Hepatocyte (in vitro differentiated cells): ENCODE results near the gene AP3S2. TPM values are rescaled to one million over a fixed set of nuclear protein-coding genes. Genes with fewer than 3 reads are reported as not detected.
A peak's percentile ranks its signal among the peaks of the same experiment; 100 is the strongest.

Experiments
- DNase-seq: peaks from one replicate; pipeline ENCODE4 v3.0.0-alpha.2; 2016; ENCODE audit warnings: low spot score
- H2AFZ ChIP-seq: fragments of 200-600 bp; sonication (generic); 2 replicates; pipeline ENCODE4 v1.6.0; 2016; ENCODE audit warnings: antibody characterized with exemption, mild to moderate bottlenecking
- H3K27ac ChIP-seq: fragments of 200-600 bp; sonication (generic); 2 replicates; pipeline ENCODE4 v1.5.1; 2016; ENCODE audit warnings: mild to moderate bottlenecking
- H3K27me3 ChIP-seq: fragments of 200-600 bp; sonication (generic); 2 replicates; pipeline ENCODE4 v1.6.1; 2016
- H3K36me3 ChIP-seq: fragments of 200-600 bp; sonication (generic); replicated peaks from 2 replicates; pipeline ENCODE4 v1.5.1; 2016; ENCODE audit warnings: low read depth; ENCODE audit not compliant: insufficient read depth
- H3K4me1 ChIP-seq: fragments of 200-600 bp; sonication (generic); 2 replicates; pipeline ENCODE4 v1.5.1; 2016; ENCODE audit warnings: mild to moderate bottlenecking, moderate library complexity; ENCODE audit not compliant: insufficient read depth
- H3K4me2 ChIP-seq: fragments of 200-600 bp; sonication (generic); 2 replicates; pipeline ENCODE4 v1.6.0; 2016
- H3K4me3 ChIP-seq: fragments of 200-600 bp; sonication (generic); 2 replicates; pipeline ENCODE4 v1.5.1; 2016; ENCODE audit warnings: mild to moderate bottlenecking
- H3K79me2 ChIP-seq: fragments of 200-600 bp; sonication (generic); 2 replicates; pipeline ENCODE4 v1.6.0; 2017; ENCODE audit warnings: mild to moderate bottlenecking
- H3K9me2 ChIP-seq: fragments of 200-600 bp; sonication (generic); replicated peaks from 2 replicates; pipeline ENCODE4 v1.6.0; 2017; ENCODE audit warnings: mild to moderate bottlenecking; ENCODE audit not compliant: insufficient read depth
- H3K9me3 ChIP-seq: fragments of 200-600 bp; sonication (generic); 2 replicates; pipeline ENCODE4 v1.5.1; 2016; ENCODE audit warnings: low read depth, mild to moderate bottlenecking
- H4K20me1 ChIP-seq: fragments of 200-600 bp; sonication (generic); 2 replicates; pipeline ENCODE4 v1.6.0; 2016; ENCODE audit warnings: mild to moderate bottlenecking; ENCODE audit not compliant: insufficient read depth, poor library complexity, severe bottlenecking
- CTCF ChIP-seq: fragments of 200-600 bp; sonication (generic); IDR thresholded peaks from 2 replicates; pipeline ENCODE4 v1.5.1; 2016; ENCODE audit warnings: antibody characterized with exemption, mild to moderate bottlenecking; ENCODE audit not compliant: poor library complexity
- EZH2 ChIP-seq: fragments of 200-600 bp; sonication (generic); IDR thresholded peaks from 2 replicates; pipeline ENCODE4 v1.6.1; 2016; ENCODE audit warnings: antibody characterized with exemption, mild to moderate bottlenecking, borderline replicate concordance
- EZH2phosphoT487 ChIP-seq: fragments of 200-600 bp; sonication (generic); IDR thresholded peaks from one replicate; pipeline ENCODE4 v1.6.1; 2018; ENCODE audit warnings: antibody characterized with exemption, mild to moderate bottlenecking, low read depth, moderate library complexity; ENCODE audit not compliant: unreplicated experiment, severe bottlenecking
- WGBS: methylation state at CpG from one replicate; pipeline ENCODE4 v1.1.6; 2016; ENCODE audit warnings: low lambda C conversion rate; ENCODE audit errors: missing lambda C conversion rate; 5-methylcytosine and 5-hydroxymethylcytosine counted together
- polyA plus RNA-seq: library from polyadenylated mRNA; unstranded; fragments of >200 nt; fragmentation: Nextera tagmentation; extraction: Ambion mirVana; gene quantifications from 2 replicates; pipeline ENCODE4 v1.2.1, GENCODE V29; 2016
- total RNA-seq: library from RNA; depleted of rRNA; stranded (reverse); fragments of >200 nt; gene quantifications from 2 replicates; pipeline ENCODE4 v1.2.3, GENCODE V29; 2014

Gene AP3S2
- total and polyA plus RNA-seq, 2 experiments from 2014 or later: 14.2 to 61.2 TPM

- DNase-seq: no peak
- peaks cover 48% of the 10 kb centered on the region for H3K4me1 ChIP-seq
- H3K27ac ChIP-seq: peak overlapping the region; percentile 87
- no peaks in the 10 kb centered on the region for H3K9me3 ChIP-seq
- no peaks in the 10 kb centered on the region for H3K27me3 ChIP-seq
- no peaks in the 10 kb centered on the region for H3K36me3 ChIP-seq
- H3K4me2 ChIP-seq: no peak overlapping the region
- no peaks in the 10 kb centered on the region for H4K20me1 ChIP-seq
- no peak overlapping the region for H2AFZ ChIP-seq
- H3K79me2 ChIP-seq: no peaks in the 10 kb centered on the region
- H3K9me2 ChIP-seq: no peaks in the 10 kb centered on the region
- no peak for TF ChIP-seq EZH2phosphoT487
- H3K4me3 ChIP-seq: no peak overlapping the region
- 55% methylated on average over 2 of the region's 2 CpGs for WGBS
These were observed 32.9 kb downstream of the AP3S2 start for GRCh38 chr15:89860891-89861290.

- WGBS: 81% methylated on average over 3 of the region's 3 CpGs
- H3K4me3 ChIP-seq: no peak overlapping the region
- TF ChIP-seq CTCF: no peak
- no peak for TF ChIP-seq EZH2phosphoT487
- TF ChIP-seq EZH2: no peak
- no peaks in the 10 kb centered on the region for H3K9me3 ChIP-seq
- peak overlapping the region; percentile 87 for H3K27ac ChIP-seq
- H3K4me1 ChIP-seq: peaks cover 44% of the 10 kb centered on the region
- no peak overlapping the region for H2AFZ ChIP-seq
- H3K9me2 ChIP-seq: no peaks in the 10 kb centered on the region
- no peaks in the 10 kb centered on the region for H3K27me3 ChIP-seq
- H3K36me3 ChIP-seq: no peaks in the 10 kb centered on the region
- no peaks in the 10 kb centered on the region for H3K79me2 ChIP-seq
- DNase-seq: no peak
- no peak overlapping the region for H3K4me2 ChIP-seq
- H4K20me1 ChIP-seq: no peaks in the 10 kb centered on the region
These were observed 33.4 kb downstream of the AP3S2 start for GRCh38 chr15:89860431-89860830.

GRCh38 chr15:89858661-89859458, 34.9 kb downstream of the AP3S2 start:
- Histone ChIP-seq H2AFZ (no peak overlapping the region), H3K4me3 (no peak overlapping the region), H3K36me3 (no peaks in the 10 kb centered on the region), H3K79me2 (no peaks in the 10 kb centered on the region), H3K9me2 (no peaks in the 10 kb centered on the region), H3K27me3 (no peaks in the 10 kb centered on the region), H3K9me3 (no peaks in the 10 kb centered on the region), H3K4me2 (peak overlapping the region; percentile 42), H3K4me1 (peaks cover 29% of the 10 kb centered on the region), H4K20me1 (no peaks in the 10 kb centered on the region), H3K27ac (peak overlapping the region; percentile 90)
- DNase-seq: no peak
- WGBS: 76% methylated on average over 9 of the region's 9 CpGs
- TF ChIP-seq EZH2phosphoT487: no peak
- no peak for TF ChIP-seq EZH2
- TF ChIP-seq CTCF: no peak

DNA sequence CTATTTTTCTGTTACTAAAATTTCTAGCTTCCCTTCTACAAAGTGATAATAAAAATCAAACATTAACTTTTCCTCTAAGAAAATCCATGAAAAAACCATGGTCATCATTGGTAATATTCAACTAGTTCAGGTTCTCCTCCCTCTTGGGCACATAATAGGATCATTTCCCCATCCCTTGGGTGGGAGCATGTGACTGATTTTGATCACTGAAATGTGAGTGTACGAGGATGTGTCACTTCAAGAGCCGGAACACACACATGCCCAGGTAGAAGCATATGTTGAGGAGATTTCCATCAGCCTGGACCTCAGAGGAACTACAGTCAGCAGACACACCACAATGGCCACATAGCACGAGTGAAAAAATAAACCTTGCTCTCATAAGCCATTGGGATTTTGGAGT, 36.1 kb downstream of the AP3S2 start:
- no peak overlapping the region for H2AFZ ChIP-seq
- peaks cover 26% of the 10 kb centered on the region for H3K4me1 ChIP-seq
- no peak overlapping the region for H3K4me3 ChIP-seq
- no peaks in the 10 kb centered on the region for H4K20me1 ChIP-seq
- peak overlapping the region; percentile 90 for H3K27ac ChIP-seq
- no peaks in the 10 kb centered on the region for H3K36me3 ChIP-seq
- TF ChIP-seq CTCF (no peak), EZH2phosphoT487 (no peak)
- peak overlapping the region; percentile 42 for H3K4me2 ChIP-seq
- WGBS: 59% methylated on average over 3 of the region's 3 CpGs
- peak; percentile 75 for DNase-seq
- no peaks in the 10 kb centered on the region for H3K9me3 ChIP-seq
- no peaks in the 10 kb centered on the region for H3K79me2 ChIP-seq
- no peaks in the 10 kb centered on the region for H3K27me3 ChIP-seq
- no peaks in the 10 kb centered on the region for H3K9me2 ChIP-seq
